GM12801 (cell line): Measurements from ENCODE around the gene SRC.

ENCODE experiments used
- CTCF ChIP-seq: IDR thresholded peaks from one replicate; pipeline ENCODE4 v1.5.1; 2011; ENCODE audit warnings: control low read depth; ENCODE audit not compliant: insufficient read length; ENCODE audit errors: extremely low read depth

SRC gene

GRCh38 chr20:37416848-37417616 lies 71.1 kb downstream of the SRC start:
- TF ChIP-seq CTCF, result no peak

GRCh38 chr20:37417617-37418467 lies 71.9 kb downstream of the SRC start:
- TF ChIP-seq CTCF, result no peak

- TF ChIP-seq CTCF, result no peak
Measured at GRCh38 chr20:37418591-37419109, 72.7 kb downstream of the SRC start.

- TF ChIP-seq CTCF, result no peak
Measured at GRCh38 chr20:37419307-37419706, 73.4 kb downstream of the SRC start.

GRCh38 chr20:37419774-37420542 lies 74.0 kb downstream of the SRC start:
- no peak for TF ChIP-seq CTCF

GRCh38 chr20:37420610-37421009 lies 74.7 kb downstream of the SRC start:
- no peak for TF ChIP-seq CTCF
